ENCODE results near the gene MZF1.
A peak's percentile ranks its signal among the peaks of the same experiment; 100 is the strongest.

The MZF1 gene

DNA sequence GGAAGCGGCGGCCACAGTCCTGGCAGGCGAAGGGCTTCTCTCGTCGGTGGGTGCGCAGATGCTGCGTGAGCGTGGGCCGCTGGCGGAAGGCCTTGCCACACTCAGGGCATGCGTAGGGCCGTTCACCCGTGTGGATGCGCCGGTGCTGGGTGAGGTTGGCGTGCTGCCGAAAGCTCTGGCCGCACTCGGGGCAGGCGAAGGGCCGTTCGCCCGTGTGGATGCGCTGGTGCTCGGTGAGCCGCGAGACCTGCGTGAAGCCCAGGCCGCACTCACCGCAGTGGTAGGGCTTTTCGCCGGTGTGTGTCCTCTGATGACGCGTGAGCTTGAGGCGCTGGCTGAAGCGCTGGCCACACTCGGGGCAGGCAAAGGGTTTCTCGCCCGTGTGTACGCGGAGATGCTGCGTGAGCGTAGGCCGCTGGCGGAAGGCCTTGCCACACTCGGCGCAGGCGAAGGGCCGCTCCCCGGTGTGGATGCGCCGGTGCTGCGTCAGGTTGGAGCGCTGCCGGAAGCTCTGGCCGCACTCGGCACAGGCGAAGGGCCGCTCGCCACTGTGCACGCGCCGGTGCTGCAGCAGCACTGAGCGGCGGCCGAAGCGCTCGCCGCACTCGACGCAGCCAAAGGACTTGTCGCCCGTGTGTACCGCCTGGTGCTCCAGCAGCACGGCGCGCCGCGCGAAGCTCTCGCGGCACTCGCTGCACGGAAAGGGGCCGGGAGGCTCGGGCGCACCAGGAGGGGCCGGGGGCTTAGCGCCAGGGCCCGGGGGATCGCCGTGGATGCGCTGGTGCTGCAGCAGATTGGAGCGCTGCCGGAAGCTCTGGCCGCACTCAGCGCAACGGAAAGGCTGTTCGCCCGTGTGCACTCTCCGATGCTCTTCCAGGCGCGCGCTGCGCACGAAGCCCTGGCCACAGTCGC is 10.8 kb downstream of the MZF1 start:
- H3K27me3 Mint-ChIP-seq = peaks cover 52% of the 10 kb centered on the region
- H3K9me3 Mint-ChIP-seq = no peaks in the 10 kb centered on the region
- peaks cover 57% of the 10 kb centered on the region for H3K4me1 Mint-ChIP-seq (ENCODE audit: low read depth)
- peak overlapping the region; percentile 13 for H3K27ac Mint-ChIP-seq
- peak overlapping the region; percentile 60 for H3K4me3 Mint-ChIP-seq
- H3K36me3 Mint-ChIP-seq (ENCODE audit: low read depth) = peaks cover 52% of the 10 kb centered on the region
- intact Hi-C loops (cut with micrococcal nuclease) = no loop called here

DNA sequence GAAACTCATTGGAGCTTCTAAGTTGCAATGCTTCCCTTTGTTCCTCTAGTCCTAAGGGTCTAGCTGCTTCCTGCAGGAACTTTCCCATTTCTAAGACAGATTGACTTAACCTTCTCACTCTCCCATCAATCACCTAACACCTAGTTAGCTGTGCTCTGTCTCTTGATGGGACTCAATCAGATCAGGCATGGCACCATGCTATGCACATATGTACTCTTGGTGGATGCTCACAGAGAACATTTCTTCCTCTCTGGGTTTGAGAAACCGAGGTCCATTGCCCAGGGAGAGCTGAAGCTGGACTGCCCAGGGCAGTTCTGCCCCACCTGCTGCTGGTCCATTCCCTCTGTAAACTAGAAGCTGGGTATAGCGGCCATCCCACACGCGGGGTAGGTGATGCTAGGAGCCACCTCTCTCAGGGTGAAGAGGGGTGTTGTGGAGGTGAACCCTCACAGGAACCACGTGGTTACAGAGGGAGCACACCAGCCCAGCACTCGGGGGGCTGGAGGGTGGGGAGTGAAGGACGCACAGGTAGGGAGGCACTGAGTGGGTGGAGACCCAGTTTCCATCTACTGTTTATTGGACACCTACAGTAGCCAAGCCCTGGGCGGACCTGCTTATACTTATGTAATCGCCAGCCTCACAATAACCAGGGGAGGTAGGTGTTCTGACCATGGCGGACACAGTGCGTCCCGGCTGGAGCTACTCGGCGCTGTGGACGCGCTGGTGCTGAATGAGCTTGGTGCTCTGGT is 11.6 kb downstream of the MZF1 start:
- no peak overlapping the region for H3K27ac Mint-ChIP-seq
- intact Hi-C loops (cut with micrococcal nuclease) = no loop called here
- peak overlapping the region; percentile 23 for H3K4me3 Mint-ChIP-seq
- peaks cover 66% of the 10 kb centered on the region for H3K4me1 Mint-ChIP-seq (ENCODE audit: low read depth)
- peaks cover 52% of the 10 kb centered on the region for H3K27me3 Mint-ChIP-seq
- no peaks in the 10 kb centered on the region for H3K9me3 Mint-ChIP-seq
- peaks cover 52% of the 10 kb centered on the region for H3K36me3 Mint-ChIP-seq (ENCODE audit: low read depth)

DNA sequence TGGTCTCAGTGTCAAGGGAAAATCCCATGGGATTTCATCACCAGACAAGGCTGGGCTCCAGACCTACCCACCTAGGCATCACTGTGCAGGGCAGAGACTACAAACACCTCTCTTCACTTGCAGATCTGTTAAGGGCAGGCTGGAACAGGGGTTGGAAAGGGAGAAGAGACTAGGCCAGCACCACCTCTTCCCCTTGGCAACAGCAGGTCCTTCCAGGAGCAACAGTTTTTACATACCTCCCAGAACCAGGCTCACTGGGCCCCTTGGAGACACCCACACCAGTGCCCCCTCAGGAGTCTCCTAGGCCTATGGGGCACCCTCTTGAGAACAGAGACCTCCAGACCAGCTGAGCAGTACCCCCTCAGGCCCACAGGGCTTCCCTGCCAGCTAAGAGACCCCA is 12.2 kb downstream of the MZF1 start:
- intact Hi-C loops (cut with micrococcal nuclease) = no loop called here
- H3K9me3 Mint-ChIP-seq = no peaks in the 10 kb centered on the region
- H3K36me3 Mint-ChIP-seq (ENCODE audit: low read depth) = peaks cover 52% of the 10 kb centered on the region
- H3K4me1 Mint-ChIP-seq (ENCODE audit: low read depth) = peaks cover 72% of the 10 kb centered on the region
- peaks cover 52% of the 10 kb centered on the region for H3K27me3 Mint-ChIP-seq
- no peak overlapping the region for H3K27ac Mint-ChIP-seq
- no peak overlapping the region for H3K4me3 Mint-ChIP-seq

DNA sequence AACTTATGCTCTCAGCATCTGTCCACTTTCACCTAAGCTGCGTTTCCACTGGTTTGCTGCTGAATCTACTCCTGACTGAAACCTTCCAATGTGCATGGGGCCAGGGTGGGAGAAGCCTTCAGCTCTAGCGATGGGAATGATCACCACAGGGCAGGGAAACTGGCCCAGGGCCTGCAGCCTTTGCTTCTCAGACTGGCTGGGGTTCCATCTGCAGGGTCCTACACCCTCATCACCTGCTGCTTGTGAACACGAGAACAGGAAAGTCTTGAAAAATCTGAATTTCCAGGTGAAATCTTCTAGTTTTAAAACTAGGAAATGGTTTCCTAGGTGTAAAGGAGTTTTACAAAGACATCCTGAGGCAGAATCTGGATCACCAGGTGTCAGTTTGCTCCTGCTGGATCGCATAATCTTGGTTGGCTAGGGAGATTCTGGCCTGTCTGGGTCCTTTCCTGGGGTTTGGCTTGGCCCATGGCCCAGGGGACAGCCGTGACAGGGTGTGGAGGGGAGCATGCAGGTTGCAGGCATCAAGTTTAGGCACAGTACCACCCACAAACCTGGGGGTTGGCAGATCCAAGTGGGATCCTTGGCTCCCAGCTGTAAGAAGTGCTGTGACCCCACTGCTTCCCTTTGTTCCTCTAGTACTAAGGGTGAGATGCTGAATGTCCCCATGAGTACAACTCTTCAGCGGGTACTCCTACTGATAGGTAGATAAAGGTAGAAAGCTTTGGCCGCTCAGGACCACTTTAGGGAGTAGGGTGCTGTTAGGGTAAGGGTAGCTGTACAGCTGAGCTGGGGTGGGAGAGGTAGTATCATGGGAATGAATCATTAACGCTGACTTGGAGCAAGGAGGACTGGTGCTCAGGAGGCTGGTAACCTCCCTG is 12.9 kb downstream of the MZF1 start:
- intact Hi-C loops (cut with micrococcal nuclease) = no loop called here

DNA sequence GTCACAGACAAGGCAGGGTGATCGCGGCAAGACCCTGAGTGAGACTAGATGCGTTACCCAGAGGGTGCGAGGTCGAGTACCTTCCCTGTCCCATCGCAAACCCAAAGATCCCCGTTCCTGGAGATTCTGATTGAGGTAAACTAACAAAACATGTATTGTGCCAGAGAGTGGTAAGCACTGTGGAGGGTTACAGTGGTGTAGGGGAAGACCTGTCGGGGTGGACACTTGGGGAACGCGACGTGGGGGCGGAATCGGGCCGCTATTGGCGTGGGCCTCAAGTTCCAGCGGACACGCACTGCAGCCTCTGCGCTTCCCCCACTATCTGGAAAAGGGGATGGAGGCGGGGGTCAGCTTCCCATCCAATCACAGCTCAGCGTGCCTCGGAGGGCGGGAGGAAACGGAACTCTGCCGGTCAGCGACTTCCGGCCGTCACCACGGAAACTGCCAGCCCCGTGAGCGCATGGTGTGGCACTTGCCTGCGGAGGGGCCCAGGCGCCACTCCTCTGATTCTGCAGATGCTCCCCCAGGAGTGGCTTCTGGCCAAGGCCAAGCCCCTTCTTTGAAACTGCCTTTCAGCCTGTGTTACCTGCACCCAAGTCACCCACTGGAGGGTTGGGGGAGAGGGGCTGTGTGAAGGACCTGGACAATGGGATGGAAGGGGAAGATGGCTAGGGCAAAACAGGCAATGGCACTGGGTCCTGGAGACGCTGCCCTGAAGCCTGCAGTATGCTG is 13.7 kb downstream of the MZF1 start:
- Mint-ChIP-seq H3K9me3 (no peaks in the 10 kb centered on the region), H3K27me3 (peaks cover 43% of the 10 kb centered on the region), H3K36me3 (ENCODE audit: low read depth) (peaks cover 52% of the 10 kb centered on the region), H3K27ac (peak overlapping the region; percentile 99), H3K4me1 (ENCODE audit: low read depth) (peaks cover 84% of the 10 kb centered on the region), H3K4me3 (peak overlapping the region; percentile 94)
- intact Hi-C loops (cut with micrococcal nuclease) = loop anchor here (1.0 to 2.0 kb wide), 2 partner anchors 14 to 15 kb away; partner anchors contain the start of genes MZF1 and TRIM28

More for the DNA sequence above, 12.9 kb downstream of the MZF1 start:
- Mint-ChIP-seq H3K27ac (peak overlapping the region; percentile 99), H3K4me3 (peak overlapping the region; percentile 94), H3K27me3 (peaks cover 49% of the 10 kb centered on the region), H3K36me3 (ENCODE audit: low read depth) (peaks cover 52% of the 10 kb centered on the region), H3K4me1 (ENCODE audit: low read depth) (peaks cover 79% of the 10 kb centered on the region), H3K9me3 (no peaks in the 10 kb centered on the region)

DNA sequence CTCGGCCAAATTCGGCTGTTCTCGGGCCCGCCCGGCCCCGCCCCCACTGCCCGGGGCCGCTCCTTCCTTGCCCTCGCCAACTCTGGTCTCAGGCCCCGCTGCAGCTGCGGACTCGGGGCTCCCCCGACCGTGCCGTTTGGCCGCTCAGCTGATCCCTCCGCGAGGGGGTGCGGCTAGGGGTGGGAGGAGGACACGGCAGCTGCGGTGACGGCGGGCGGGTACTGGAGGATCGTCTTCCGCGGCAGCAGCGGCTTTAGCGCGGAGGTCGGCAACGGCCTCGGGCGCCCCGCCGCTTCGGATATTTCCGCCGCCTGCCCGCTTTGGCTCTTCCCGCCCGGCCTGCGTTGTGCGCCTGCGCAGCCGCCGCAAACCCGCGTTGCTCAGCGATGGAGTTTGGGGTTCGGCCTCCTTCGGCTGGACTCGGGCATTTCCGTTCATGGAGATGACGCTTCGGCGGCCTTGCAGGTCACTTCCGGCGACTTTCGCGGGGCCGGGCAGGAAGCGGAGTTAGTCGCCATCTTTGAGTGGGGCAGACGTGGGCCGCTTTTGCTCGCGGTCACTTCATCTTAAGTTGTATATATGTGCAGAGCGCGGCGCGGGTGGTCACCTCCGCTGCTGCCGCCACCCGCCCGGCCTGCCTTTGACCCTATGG is 14.4 kb downstream of the MZF1 start:
- Mint-ChIP-seq H3K4me3 (peak overlapping the region; percentile 94), H3K27ac (peak overlapping the region; percentile 99), H3K4me1 (ENCODE audit: low read depth) (peaks cover 86% of the 10 kb centered on the region), H3K36me3 (ENCODE audit: low read depth) (peaks cover 57% of the 10 kb centered on the region), H3K27me3 (peaks cover 36% of the 10 kb centered on the region), H3K9me3 (no peaks in the 10 kb centered on the region)
- intact Hi-C loops (cut with micrococcal nuclease) = loop anchor here (1.0 to 2.0 kb wide), 3 partner anchors 14 to 38 kb away; partner anchors contain the start of genes MZF1 and TRIM28

DNA sequence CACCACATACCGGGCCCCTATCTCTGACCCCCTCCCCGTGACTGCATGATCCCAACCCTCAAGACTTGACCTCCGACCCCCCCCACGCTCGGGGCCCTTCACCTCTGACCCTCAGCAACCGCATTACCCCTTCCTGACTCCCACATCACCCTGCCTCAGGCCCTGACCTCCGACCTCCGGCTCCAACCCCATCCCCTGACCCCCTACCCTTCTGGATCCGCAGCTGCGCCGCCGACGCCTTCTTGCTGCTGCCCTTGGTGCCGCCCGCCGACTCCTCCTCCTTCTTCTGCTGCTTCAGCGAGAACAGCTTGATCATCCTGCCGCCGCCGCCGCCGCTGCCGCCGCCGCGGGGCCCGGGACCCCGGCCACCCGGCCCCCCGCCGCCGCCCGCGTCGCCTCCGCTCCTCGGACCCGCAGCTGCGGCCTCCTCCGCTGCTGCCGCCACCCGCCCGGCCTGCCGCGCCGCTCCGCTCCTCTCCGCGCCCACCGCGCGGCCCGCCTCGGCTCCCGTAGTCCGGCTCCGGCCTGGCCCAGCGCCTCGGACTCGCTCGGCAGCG is 15.0 kb downstream of the MZF1 start, which contains the start of gene UBE2M:
Gene UBE2M, minus strand, starts transcription at position 546 of the 557 bp plus-strand sequence. Its CDS starts 230 bp downstream, at position 316.
- H3K9me3 Mint-ChIP-seq = no peaks in the 10 kb centered on the region
- H3K4me1 Mint-ChIP-seq (ENCODE audit: low read depth) = peaks cover 85% of the 10 kb centered on the region
- H3K27me3 Mint-ChIP-seq = peaks cover 30% of the 10 kb centered on the region
- peak within 1 kb of the TSS; percentile 99 for H3K27ac Mint-ChIP-seq
- intact Hi-C loops (cut with micrococcal nuclease) = loop anchor here (1.0 to 2.0 kb wide), 2 partner anchors 13 to 38 kb away; partner anchors contain the start of gene TRIM28
- peak within 1 kb of the TSS; percentile 94 for H3K4me3 Mint-ChIP-seq
- H3K36me3 Mint-ChIP-seq (ENCODE audit: low read depth) = peaks cover 63% of the 10 kb centered on the region

DNA sequence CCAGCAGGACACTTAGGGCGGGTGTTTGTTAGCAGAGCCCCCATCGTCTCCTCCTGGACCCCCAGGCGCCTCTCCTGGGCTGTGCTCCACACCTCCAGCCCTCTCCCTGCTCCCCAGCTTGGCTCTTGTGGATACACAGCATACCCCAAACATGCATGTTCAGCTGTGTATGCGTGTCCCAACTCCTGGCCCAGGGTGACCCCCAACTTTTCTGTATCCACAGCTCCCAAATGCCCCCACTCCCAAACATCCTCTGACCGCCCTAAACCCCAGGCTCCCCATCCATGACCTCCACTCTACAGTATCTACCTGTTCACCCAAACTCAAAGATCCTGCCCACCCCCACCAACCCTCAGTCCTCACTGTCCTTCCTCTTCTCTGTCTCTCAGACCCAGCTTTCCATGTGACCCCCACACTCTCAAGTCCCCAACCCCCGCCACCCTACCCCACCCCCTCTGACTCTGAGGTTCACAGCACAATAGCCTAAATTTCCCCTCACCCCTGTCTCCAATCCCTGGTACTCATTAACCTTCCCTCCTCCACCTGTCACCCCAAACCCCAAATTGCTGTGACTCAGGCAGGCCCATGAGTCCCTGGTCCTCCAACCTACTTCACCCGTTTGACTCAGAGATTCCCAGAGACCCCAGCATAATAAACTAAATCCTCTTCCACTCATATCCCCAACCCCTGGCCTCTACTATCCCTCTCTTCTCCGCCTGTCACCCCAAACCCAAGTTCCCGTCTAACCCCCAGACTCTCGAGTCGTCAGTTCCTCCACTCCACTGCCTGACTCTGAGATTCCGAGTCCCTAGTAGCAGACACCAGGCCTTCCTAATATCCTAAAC is 15.7 kb downstream of the MZF1 start:
- peaks cover 23% of the 10 kb centered on the region for H3K27me3 Mint-ChIP-seq
- H3K27ac Mint-ChIP-seq = peak overlapping the region; percentile 99
- no peaks in the 10 kb centered on the region for H3K9me3 Mint-ChIP-seq
- H3K4me3 Mint-ChIP-seq = peak overlapping the region; percentile 94
- peaks cover 84% of the 10 kb centered on the region for H3K4me1 Mint-ChIP-seq (ENCODE audit: low read depth)
- intact Hi-C loops (cut with micrococcal nuclease) = loop anchor here (1.0 to 2.0 kb wide), 2 partner anchors 13 to 37 kb away; partner anchors contain the start of gene TRIM28
- peaks cover 70% of the 10 kb centered on the region for H3K36me3 Mint-ChIP-seq (ENCODE audit: low read depth)

DNA sequence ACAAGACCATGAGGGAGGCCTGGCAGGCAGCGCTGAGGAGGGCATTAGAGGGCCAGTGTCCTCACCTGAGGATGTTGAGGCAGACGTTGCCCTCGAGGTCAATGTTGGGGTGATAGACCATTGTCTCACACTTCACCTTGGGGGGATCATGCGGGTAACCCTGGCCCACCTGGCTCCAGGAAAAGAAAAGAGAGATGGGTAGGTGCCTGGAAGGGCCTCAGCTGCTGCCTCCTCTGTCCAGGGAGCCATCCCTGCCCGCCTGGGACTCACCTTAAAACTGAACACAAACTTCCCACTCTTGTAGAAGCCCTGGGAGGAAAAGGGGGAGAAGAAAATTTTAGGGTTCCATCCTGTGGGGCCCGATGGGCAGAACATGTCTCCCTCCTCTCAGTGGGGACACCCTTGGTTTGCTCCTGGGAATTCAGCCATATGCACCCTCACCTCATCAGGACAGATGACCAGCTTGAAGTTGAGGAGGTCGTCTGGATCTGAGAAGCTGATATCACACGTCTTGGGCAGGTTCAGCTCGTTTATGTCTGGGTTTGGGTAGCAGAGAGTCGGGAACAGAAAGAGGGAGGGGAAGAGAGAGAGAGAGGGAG is 16.4 kb downstream of the MZF1 start:
- H3K27ac Mint-ChIP-seq = peak overlapping the region; percentile 99
- H3K9me3 Mint-ChIP-seq = no peaks in the 10 kb centered on the region
- peaks cover 83% of the 10 kb centered on the region for H3K4me1 Mint-ChIP-seq (ENCODE audit: low read depth)

DNA sequence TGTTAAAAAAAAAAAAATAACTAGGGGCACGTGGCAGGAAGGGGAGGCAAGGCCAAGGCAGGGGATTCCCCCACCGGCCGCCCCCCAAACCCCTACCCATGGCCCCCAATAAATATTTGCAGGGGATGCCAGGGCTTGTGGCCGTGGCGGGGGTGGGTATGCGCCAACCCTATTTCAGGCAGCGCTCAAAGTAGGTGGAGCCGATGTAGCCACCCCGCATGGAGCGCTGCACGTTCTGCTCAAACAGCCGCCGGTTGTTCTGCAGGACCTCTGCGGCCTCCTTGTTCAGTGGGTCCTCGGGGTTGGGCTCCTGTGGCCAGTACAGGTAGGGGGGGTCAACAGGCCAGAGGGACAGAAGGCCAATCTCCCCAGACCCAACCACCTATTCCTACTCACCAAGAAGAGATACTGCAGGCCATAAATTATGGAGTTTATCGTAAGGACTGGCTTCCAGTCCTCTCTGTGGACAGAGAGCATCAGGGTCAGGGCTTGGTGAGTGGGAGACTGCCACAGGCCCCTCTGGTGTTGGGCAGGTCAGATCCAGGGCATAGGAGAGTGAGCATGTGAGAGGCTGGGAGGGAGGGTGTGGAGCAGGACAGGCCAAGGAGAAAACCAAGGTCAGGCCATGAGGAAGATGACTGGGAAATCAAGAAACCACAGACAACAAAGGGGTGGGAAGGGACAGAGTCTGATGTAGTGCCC is 17.1 kb downstream of the MZF1 start:
- Mint-ChIP-seq H3K4me1 (ENCODE audit: low read depth) (peaks cover 81% of the 10 kb centered on the region), H3K4me3 (peak overlapping the region; percentile 94), H3K27ac (peak overlapping the region; percentile 99), H3K36me3 (ENCODE audit: low read depth) (peaks cover 84% of the 10 kb centered on the region), H3K27me3 (peaks cover 9% of the 10 kb centered on the region), H3K9me3 (no peaks in the 10 kb centered on the region)
- intact Hi-C loops (cut with micrococcal nuclease) = loop anchor here (1.0 kb wide), 1 partner anchor 17 kb away; the partner anchor contains the start of gene MZF1

More for the DNA sequence above, 16.4 kb downstream of the MZF1 start:
- intact Hi-C loops (cut with micrococcal nuclease) = no loop called here
- Mint-ChIP-seq H3K36me3 (ENCODE audit: low read depth) (peaks cover 78% of the 10 kb centered on the region), H3K27me3 (peaks cover 16% of the 10 kb centered on the region), H3K4me3 (peak overlapping the region; percentile 94)
